Activated CD4-positive, alpha-beta T cell treated with anti-CD3 and anti-CD28 coated beads, Interleukin-2, amount 50 U/mL, for 24 hours (primary cell): ENCODE data around the gene NRBP1.
A peak's percentile ranks its signal among the peaks of the same experiment; 100 is the strongest.

Experiments used
- DNase-seq, 2 donors: peaks; one replicate each; pipeline ENCODE4 v3.0.0-alpha.2; 2020; ENCODE audit warnings: low read depth in 1 of 2, low spot score in 1 of 2

NRBP1 gene

GRCh38 chr2:27489498-27490397, 61.3 kb downstream of the NRBP1 start, which contains the start of gene IFT172:
IFT172 (minus strand) TSS chr2:27489743; CDS start chr2:27489653, 90 bp downstream.
- peak; percentile 88 to 98 for DNase-seq
